ENCODE measurements around the gene SPRING1. TPM values are rescaled to one million over a fixed set of nuclear protein-coding genes. Genes with fewer than 3 reads are reported as not detected.
A peak's percentile ranks its signal among the peaks of the same experiment; 100 is the strongest.

Gene SPRING1
- total and polyA plus RNA-seq, 7 donors = 10.5 to 38.6 (median 16.7) TPM

- 94 to 96% methylated on average over 3 of the region's 3 CpGs for WGBS, 2 donors
- H3K27me3 ChIP-seq = no peaks in the 10 kb centered on the region
- H3K4me3 ChIP-seq = no peak overlapping the region
- no peaks in the 10 kb centered on the region for H3K9me3 ChIP-seq
- no peak for DNase-seq
- intact Hi-C loops (cut with DNase I) = no loop called here
- TF ChIP-seq CTCF (IDR thresholded peaks at IDR 0.05) (no peak), POLR2AphosphoS5 (IDR thresholded peaks at IDR 0.05) (no peak), POLR2A (IDR thresholded peaks at IDR 0.05) (no peak), EP300 (IDR thresholded peaks at IDR 0.05) (no peak)
- H3K4me1 ChIP-seq = no peaks in the 10 kb centered on the region
- H3K27ac ChIP-seq = no peak overlapping the region
- no peaks in the 10 kb centered on the region for H3K36me3 ChIP-seq
Measured at GRCh38 chr12:116766746-116767145, 28.9 kb upstream of the SPRING1 start.

GRCh38 chr12:116766285-116766684, 28.4 kb upstream of the SPRING1 start:
- no peaks in the 10 kb centered on the region for H3K9me3 ChIP-seq
- no peak for DNase-seq
- H3K36me3 ChIP-seq = no peaks in the 10 kb centered on the region
- no peak for TF ChIP-seq CTCF (IDR thresholded peaks at IDR 0.05)
- TF ChIP-seq POLR2AphosphoS5 (IDR thresholded peaks at IDR 0.05) = no peak
- TF ChIP-seq POLR2A (IDR thresholded peaks at IDR 0.05) = no peak
- no peak for TF ChIP-seq EP300 (IDR thresholded peaks at IDR 0.05)
- no peak overlapping the region for H3K4me3 ChIP-seq
- H3K27me3 ChIP-seq = no peaks in the 10 kb centered on the region
- intact Hi-C loops (cut with DNase I) = no loop called here
- WGBS, 2 donors = 95 to 97% methylated on average over 3 of the region's 3 CpGs
- no peak overlapping the region for H3K27ac ChIP-seq
- H3K4me1 ChIP-seq = no peaks in the 10 kb centered on the region

- H3K27ac ChIP-seq = no peak overlapping the region
- no peak for TF ChIP-seq CTCF (IDR thresholded peaks at IDR 0.05)
- TF ChIP-seq EP300 (IDR thresholded peaks at IDR 0.05) = no peak
- no peak for TF ChIP-seq POLR2A (IDR thresholded peaks at IDR 0.05)
- no peak for TF ChIP-seq POLR2AphosphoS5 (IDR thresholded peaks at IDR 0.05)
- WGBS, 2 donors = 80 to 81% methylated on average over 5 of the region's 5 CpGs
- H3K27me3 ChIP-seq = no peaks in the 10 kb centered on the region
- H3K9me3 ChIP-seq = no peaks in the 10 kb centered on the region
- no peaks in the 10 kb centered on the region for H3K36me3 ChIP-seq
- intact Hi-C loops (cut with DNase I) = no loop called here
- DNase-seq = no peak
- no peaks in the 10 kb centered on the region for H3K4me1 ChIP-seq
- no peak overlapping the region for H3K4me3 ChIP-seq
Measured at GRCh38 chr12:116765271-116765670, 27.4 kb upstream of the SPRING1 start.

- no peaks in the 10 kb centered on the region for H3K4me1 ChIP-seq
- no peak for TF ChIP-seq POLR2AphosphoS5 (IDR thresholded peaks at IDR 0.05)
- TF ChIP-seq EP300 (IDR thresholded peaks at IDR 0.05) = no peak
- TF ChIP-seq POLR2A (IDR thresholded peaks at IDR 0.05) = no peak
- 96 to 97% methylated on average over 4 of the region's 4 CpGs for WGBS, 2 donors
- H3K27ac ChIP-seq = no peak overlapping the region
- DNase-seq = peak; percentile 30
- intact Hi-C loops (cut with DNase I) = no loop called here
- H3K36me3 ChIP-seq = no peaks in the 10 kb centered on the region
- H3K9me3 ChIP-seq = no peaks in the 10 kb centered on the region
- no peaks in the 10 kb centered on the region for H3K27me3 ChIP-seq
- no peak overlapping the region for H3K4me3 ChIP-seq
Measured at GRCh38 chr12:116761499-116761898, 23.6 kb upstream of the SPRING1 start.

- WGBS, 2 donors = 94 to 95% methylated on average over 11 of the region's 11 CpGs
- no peaks in the 10 kb centered on the region for H3K4me1 ChIP-seq
- DNase-seq = no peak
- no peaks in the 10 kb centered on the region for H3K9me3 ChIP-seq
- intact Hi-C loops (cut with DNase I) = no loop called here
- H3K27me3 ChIP-seq = no peaks in the 10 kb centered on the region
- H3K27ac ChIP-seq = no peak overlapping the region
- H3K36me3 ChIP-seq = no peaks in the 10 kb centered on the region
- no peak overlapping the region for H3K4me3 ChIP-seq
- TF ChIP-seq POLR2A (IDR thresholded peaks at IDR 0.05) = no peak
Measured at GRCh38 chr12:116760622-116761020, 22.8 kb upstream of the SPRING1 start.

Data from sigmoid colon (tissue), 7 donors.